ENCODE data around the gene LHFPL6. TPM values are rescaled to one million over a fixed set of nuclear protein-coding genes. Genes with fewer than 3 reads are reported as not detected.

LHFPL6 gene
- total RNA-seq, 1 experiment from 2014 or later, result 3.6 TPM

DNA sequence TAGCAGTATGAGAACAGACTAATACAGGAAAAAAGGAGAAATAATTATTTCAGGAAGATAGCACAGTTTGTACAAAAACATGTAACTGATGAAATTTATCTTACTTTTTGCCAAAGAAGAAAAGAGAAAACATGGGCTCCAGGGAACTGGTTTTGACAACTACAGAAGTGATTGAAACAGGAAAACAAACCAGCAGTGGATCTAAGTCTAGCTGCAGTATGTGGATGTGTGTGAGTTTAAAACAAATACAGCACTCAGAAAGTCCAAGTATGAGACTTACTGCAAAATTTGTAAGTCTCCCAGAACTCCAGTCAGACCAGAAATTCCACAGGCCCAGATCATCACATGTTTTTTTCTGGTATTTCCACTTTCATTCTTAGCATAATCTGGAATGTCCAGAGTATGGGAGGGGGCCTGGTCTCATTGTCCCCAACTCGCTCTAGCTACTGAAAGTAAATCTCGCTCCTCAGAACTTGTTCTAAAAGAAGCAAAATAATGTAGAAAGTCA, 305.3 kb downstream of the LHFPL6 start:
- ChIA-PET CTCF (no interaction called here), POLR2A (no interaction called here)
- no peaks in the 10 kb centered on the region for H3K4me1 Mint-ChIP-seq (ENCODE audit: low read depth, unreplicated experiment)
- no peak for TF ChIP-seq CTCF (IDR thresholded peaks at IDR 0.05; ENCODE audit: insufficient read depth in 1 of 2, low read depth in 1 of 2, low read length in 1 of 2, severe bottlenecking in 1 of 2, unreplicated experiment in 1 of 2)
- H3K4me3 Mint-ChIP-seq (ENCODE audit: unreplicated experiment), result no peak overlapping the region
- Histone ChIP-seq H3K36me3 (ENCODE audit: control insufficient read depth, insufficient read depth, low read length) (no peaks in the 10 kb centered on the region), H3K4me1 (no peaks in the 10 kb centered on the region), H3K27me3 (replicated peaks; ENCODE audit: control insufficient read depth, insufficient read depth, low read length) (no peaks in the 10 kb centered on the region), H3K9me3 (peaks cover 12% of the 10 kb centered on the region), H3K4me3 (ENCODE audit: low read depth, low read length) (no peak overlapping the region)
- intact Hi-C loops (cut with micrococcal nuclease; ENCODE audit: unreplicated experiment), result no loop called here
- no peaks in the 10 kb centered on the region for H3K36me3 Mint-ChIP-seq (ENCODE audit: insufficient read depth, unreplicated experiment)
- no peak overlapping the region for H3K27ac Mint-ChIP-seq (ENCODE audit: unreplicated experiment)
- peaks cover 2% of the 10 kb centered on the region for H3K27me3 Mint-ChIP-seq (ENCODE audit: insufficient read depth, unreplicated experiment)
- no peak for DNase-seq
- H3K9me3 Mint-ChIP-seq (ENCODE audit: unreplicated experiment), result peaks cover 18% of the 10 kb centered on the region
- no TSS peak for BruUV-seq (replicated peaks)

DNA sequence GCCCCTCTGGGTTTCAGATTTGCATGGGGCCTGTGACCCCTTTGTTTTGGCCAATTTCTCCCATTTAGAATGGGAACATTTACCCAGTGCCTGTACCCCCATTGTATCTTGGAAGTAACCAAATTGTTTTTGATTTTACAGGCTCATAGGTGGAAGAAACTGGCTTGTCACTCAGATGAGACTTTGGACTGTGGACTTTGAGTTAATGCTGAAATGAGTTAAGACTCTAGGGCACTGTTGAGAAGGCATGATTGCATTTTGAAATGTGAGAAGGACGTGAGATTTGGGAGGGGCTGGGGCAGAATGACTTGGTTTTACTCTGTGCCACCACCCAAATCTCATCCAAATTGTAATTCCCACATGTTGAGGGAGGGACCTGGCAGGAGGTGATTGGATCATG, 306.0 kb downstream of the LHFPL6 start:
- Histone ChIP-seq H3K4me1 (no peaks in the 10 kb centered on the region), H3K9me3 (peaks cover 12% of the 10 kb centered on the region), H3K4me3 (ENCODE audit: low read depth, low read length) (no peak overlapping the region), H3K27me3 (replicated peaks; ENCODE audit: control insufficient read depth, insufficient read depth, low read length) (no peaks in the 10 kb centered on the region), H3K36me3 (ENCODE audit: control insufficient read depth, insufficient read depth, low read length) (no peaks in the 10 kb centered on the region)
- TF ChIP-seq CTCF (IDR thresholded peaks at IDR 0.05; ENCODE audit: insufficient read depth in 1 of 2, low read depth in 1 of 2, low read length in 1 of 2, severe bottlenecking in 1 of 2, unreplicated experiment in 1 of 2), result no peak
- peaks cover 5% of the 10 kb centered on the region for H3K27me3 Mint-ChIP-seq (ENCODE audit: insufficient read depth, unreplicated experiment)
- no peak overlapping the region for H3K27ac Mint-ChIP-seq (ENCODE audit: unreplicated experiment)
- intact Hi-C loops (cut with micrococcal nuclease; ENCODE audit: unreplicated experiment), result no loop called here
- ChIA-PET CTCF (no interaction called here), POLR2A (no interaction called here)
- H3K4me3 Mint-ChIP-seq (ENCODE audit: unreplicated experiment), result no peak overlapping the region
- no peaks in the 10 kb centered on the region for H3K4me1 Mint-ChIP-seq (ENCODE audit: low read depth, unreplicated experiment)
- DNase-seq, result no peak
- no TSS peak for BruUV-seq (replicated peaks)
- peaks cover 18% of the 10 kb centered on the region for H3K9me3 Mint-ChIP-seq (ENCODE audit: unreplicated experiment)
- H3K36me3 Mint-ChIP-seq (ENCODE audit: insufficient read depth, unreplicated experiment), result no peaks in the 10 kb centered on the region

DNA sequence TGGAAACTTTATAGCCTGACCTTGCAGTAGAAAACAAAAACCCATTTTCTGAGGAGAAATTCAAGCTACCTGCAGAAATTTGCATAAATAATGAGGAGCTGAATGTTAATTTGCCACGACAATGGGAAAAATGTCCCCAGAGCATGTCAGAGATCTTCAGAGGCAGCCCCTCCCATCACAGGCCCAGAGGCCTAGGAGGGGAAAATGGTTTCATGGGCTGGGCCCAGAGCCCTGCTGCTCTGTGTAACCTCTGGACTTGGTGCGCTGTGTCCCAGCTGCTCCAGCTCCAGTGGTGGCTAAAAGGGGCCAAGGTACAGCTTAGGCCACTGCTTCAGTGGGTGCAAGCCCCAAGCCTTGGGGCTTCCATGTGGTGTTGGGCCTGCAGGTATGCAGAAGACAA, 306.8 kb downstream of the LHFPL6 start:
- TF ChIP-seq CTCF (IDR thresholded peaks at IDR 0.05; ENCODE audit: insufficient read depth in 1 of 2, low read depth in 1 of 2, low read length in 1 of 2, severe bottlenecking in 1 of 2, unreplicated experiment in 1 of 2), result no peak
- Mint-ChIP-seq H3K9me3 (ENCODE audit: unreplicated experiment) (peaks cover 18% of the 10 kb centered on the region), H3K27ac (ENCODE audit: unreplicated experiment) (no peak overlapping the region), H3K36me3 (ENCODE audit: insufficient read depth, unreplicated experiment) (no peaks in the 10 kb centered on the region), H3K4me1 (ENCODE audit: low read depth, unreplicated experiment) (no peaks in the 10 kb centered on the region), H3K27me3 (ENCODE audit: insufficient read depth, unreplicated experiment) (peaks cover 5% of the 10 kb centered on the region), H3K4me3 (ENCODE audit: unreplicated experiment) (no peak overlapping the region)
- Histone ChIP-seq H3K27me3 (replicated peaks; ENCODE audit: control insufficient read depth, insufficient read depth, low read length) (no peaks in the 10 kb centered on the region), H3K4me3 (ENCODE audit: low read depth, low read length) (no peak overlapping the region), H3K4me1 (no peaks in the 10 kb centered on the region), H3K9me3 (peaks cover 12% of the 10 kb centered on the region), H3K36me3 (ENCODE audit: control insufficient read depth, insufficient read depth, low read length) (no peaks in the 10 kb centered on the region)
- BruUV-seq (replicated peaks), result no TSS peak
- intact Hi-C loops (cut with micrococcal nuclease; ENCODE audit: unreplicated experiment), result no loop called here
- CTCF ChIA-PET, result no interaction called here
- no peak for DNase-seq
- POLR2A ChIA-PET, result no interaction called here

Other genes starting within 250 kb of the LHFPL6 start
- gene COG6, start 52.5 kb upstream of the LHFPL6 start, total RNA-seq (2022), result 55.8 and 63.6 TPM in 2 replicates